ENCODE data around the gene ANK2. TPM values are rescaled to one million over a fixed set of nuclear protein-coding genes. Genes with fewer than 3 reads are reported as not detected.

ANK2 gene
- total RNA-seq, 1 experiment from 2014 or later = 5.5 TPM

- DNase-seq (ENCODE audit: low read depth, low spot score) (no peak), ATAC-seq (no peak)
- ChIA-PET CTCF (no interaction called here), POLR2A (no interaction called here)
- no peaks in the 10 kb centered on the region for H3K36me3 ChIP-seq (ENCODE audit: control insufficient read depth, insufficient read depth, low read length)
- H3K4me3 ChIP-seq (ENCODE audit: low read depth in 2 of 2, low read length in 2 of 2) = no peak overlapping the region
- H3K27ac ChIP-seq (ENCODE audit: low read length) = no peak overlapping the region
- H3K27me3 ChIP-seq (ENCODE audit: control insufficient read depth, insufficient read depth, low read length) = no peaks in the 10 kb centered on the region
- TF ChIP-seq, protein P1, sequence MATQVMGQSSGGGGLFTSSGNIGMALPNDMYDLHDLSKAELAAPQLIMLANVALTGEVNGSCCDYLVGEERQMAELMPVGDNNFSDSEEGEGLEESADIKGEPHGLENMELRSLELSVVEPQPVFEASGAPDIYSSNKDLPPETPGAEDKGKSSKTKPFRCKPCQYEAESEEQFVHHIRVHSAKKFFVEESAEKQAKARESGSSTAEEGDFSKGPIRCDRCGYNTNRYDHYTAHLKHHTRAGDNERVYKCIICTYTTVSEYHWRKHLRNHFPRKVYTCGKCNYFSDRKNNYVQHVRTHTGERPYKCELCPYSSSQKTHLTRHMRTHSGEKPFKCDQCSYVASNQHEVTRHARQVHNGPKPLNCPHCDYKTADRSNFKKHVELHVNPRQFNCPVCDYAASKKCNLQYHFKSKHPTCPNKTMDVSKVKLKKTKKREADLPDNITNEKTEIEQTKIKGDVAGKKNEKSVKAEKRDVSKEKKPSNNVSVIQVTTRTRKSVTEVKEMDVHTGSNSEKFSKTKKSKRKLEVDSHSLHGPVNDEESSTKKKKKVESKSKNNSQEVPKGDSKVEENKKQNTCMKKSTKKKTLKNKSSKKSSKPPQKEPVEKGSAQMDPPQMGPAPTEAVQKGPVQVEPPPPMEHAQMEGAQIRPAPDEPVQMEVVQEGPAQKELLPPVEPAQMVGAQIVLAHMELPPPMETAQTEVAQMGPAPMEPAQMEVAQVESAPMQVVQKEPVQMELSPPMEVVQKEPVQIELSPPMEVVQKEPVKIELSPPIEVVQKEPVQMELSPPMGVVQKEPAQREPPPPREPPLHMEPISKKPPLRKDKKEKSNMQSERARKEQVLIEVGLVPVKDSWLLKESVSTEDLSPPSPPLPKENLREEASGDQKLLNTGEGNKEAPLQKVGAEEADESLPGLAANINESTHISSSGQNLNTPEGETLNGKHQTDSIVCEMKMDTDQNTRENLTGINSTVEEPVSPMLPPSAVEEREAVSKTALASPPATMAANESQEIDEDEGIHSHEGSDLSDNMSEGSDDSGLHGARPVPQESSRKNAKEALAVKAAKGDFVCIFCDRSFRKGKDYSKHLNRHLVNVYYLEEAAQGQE (IDR thresholded peaks at IDR 0.05; ENCODE audit: insufficient read depth in 1 of 2, low read depth in 2 of 2, low read length in 1 of 2) = no peak
- TF ChIP-seq CTCF (IDR thresholded peaks at IDR 0.05) = no peak
- TF ChIP-seq SIN3A (IDR thresholded peaks at IDR 0.05; ENCODE audit: borderline replicate concordance, insufficient read depth, low read depth, low read length) = no peak
- no peak for TF ChIP-seq TCF7L2 (IDR thresholded peaks at IDR 0.05; ENCODE audit: low read depth, low read length)
- no peak for TF ChIP-seq POLR2AphosphoS5 (IDR thresholded peaks at IDR 0.05; ENCODE audit: low read depth, low read length)
- intact Hi-C loops (cut with micrococcal nuclease; ENCODE audit: unreplicated experiment) = no loop called here
- no TSS peak for BruUV-seq (replicated peaks)
- H3K9me3 ChIP-seq (ENCODE audit: control insufficient read depth, insufficient read depth, low read depth, low read length) = no peaks in the 10 kb centered on the region
- in situ Hi-C loops (cut with HindIII; ENCODE audit: low pct_unique_long_range_greater_than_20kb, low sequenced_read_pairs) = no loop called here
- H3K4me1 ChIP-seq (ENCODE audit: control insufficient read depth, insufficient read depth, low read length) = no peaks in the 10 kb centered on the region
These were observed 236.0 kb downstream of the ANK2 start for GRCh38 chr4:113285501-113285900.

GRCh38 chr4:113288257-113288656, 238.8 kb downstream of the ANK2 start:
- intact Hi-C loops (cut with micrococcal nuclease; ENCODE audit: unreplicated experiment) = no loop called here
- H3K4me1 ChIP-seq (ENCODE audit: control insufficient read depth, insufficient read depth, low read length) = no peaks in the 10 kb centered on the region
- no peaks in the 10 kb centered on the region for H3K27me3 ChIP-seq (ENCODE audit: control insufficient read depth, insufficient read depth, low read length)
- DNase-seq (ENCODE audit: low read depth, low spot score) (no peak), ATAC-seq (no peak)
- ChIA-PET CTCF (no interaction called here), POLR2A (no interaction called here)
- TF ChIP-seq CTCF (IDR thresholded peaks at IDR 0.05) (no peak), POLR2AphosphoS5 (IDR thresholded peaks at IDR 0.05; ENCODE audit: low read depth, low read length) (no peak), SIN3A (IDR thresholded peaks at IDR 0.05; ENCODE audit: borderline replicate concordance, insufficient read depth, low read depth, low read length) (no peak), TCF7L2 (IDR thresholded peaks at IDR 0.05; ENCODE audit: low read depth, low read length) (no peak)
- TF ChIP-seq, protein P1 (IDR thresholded peaks at IDR 0.05; ENCODE audit: insufficient read depth in 1 of 2, low read depth in 2 of 2, low read length in 1 of 2) = no peak
- H3K9me3 ChIP-seq (ENCODE audit: control insufficient read depth, insufficient read depth, low read depth, low read length) = no peaks in the 10 kb centered on the region
- in situ Hi-C loops (cut with HindIII; ENCODE audit: low pct_unique_long_range_greater_than_20kb, low sequenced_read_pairs) = no loop called here
- BruUV-seq (replicated peaks) = no TSS peak
- H3K36me3 ChIP-seq (ENCODE audit: control insufficient read depth, insufficient read depth, low read length) = no peaks in the 10 kb centered on the region
- H3K27ac ChIP-seq (ENCODE audit: low read length) = no peak overlapping the region
- no peak overlapping the region for H3K4me3 ChIP-seq (ENCODE audit: low read depth in 2 of 2, low read length in 2 of 2)

Measured in Panc1 (cell line).